T-cell (primary cell): ENCODE results near the gene TMEM242. TPM values are rescaled to one million over a fixed set of nuclear protein-coding genes. Genes with fewer than 3 reads are reported as not detected.

Source experiments
- ATAC-seq, 4 experiments: fragments of 200-7000 bp in 3 of 4; fragments of 150-1000 bp in 1 of 4; cut with Tn5 transposase; replicated peaks in 1 of 4; 1 replicate in 3 of 4; 2 replicates in 1 of 4; pipeline ENCODE4 v1.10.0; 2021; ENCODE audit warnings: moderate library complexity in 3 of 4, mild to moderate bottlenecking in 2 of 4, moderate number of reproducible peaks in 1 of 4
- CTCF ChIA-PET, 2 donors: fragments of 300-600 bp; sonication (Branson Sonifier 250); formaldehyde crosslinking; loops; one replicate each; lab custom pipeline; 2022; ENCODE audit warnings: antibody characterized with exemption in 2 of 2; lab: Charles Lee
- POLR2A ChIA-PET, 2 donors: fragments of 300-600 bp; sonication (Branson Sonifier 250); formaldehyde crosslinking; loops; one replicate each; lab custom pipeline; 2022; ENCODE audit warnings: antibody characterized with exemption in 2 of 2; lab: Charles Lee
- DNase-seq, 35 experiments: peaks; one replicate each; pipeline versions ENCODE4 v3.0.0 to v3.0.0-alpha.2; 2013 to 2023
- H3K27ac ChIP-seq: one replicate; pipeline ENCODE4 v1.5.1; 2013; ENCODE audit warnings: low read length
- H3K27me3 ChIP-seq, 2 experiments: replicated peaks in 1 of 2; 1 replicate in 1 of 2; 2 replicates in 1 of 2; pipeline versions ENCODE4 v1.6.1 to v1.7.0; 2013; ENCODE audit warnings: low read length in 1 of 2, mixed read lengths in 1 of 2; ENCODE audit not compliant: control insufficient read depth in 2 of 2, insufficient read depth in 2 of 2; ENCODE audit errors: extremely low read depth in 1 of 2
- H3K36me3 ChIP-seq, 2 donors: 1 replicate in 1 of 2; 2 replicates in 1 of 2; pipeline versions ENCODE4 v1.6.1 to v1.7.0; 2013; ENCODE audit warnings: low read length in 1 of 2; ENCODE audit not compliant: control insufficient read depth in 2 of 2, insufficient read depth in 1 of 2; ENCODE audit errors: extremely low read depth in 1 of 2
- H3K4me1 ChIP-seq, 2 experiments: 1 replicate in 1 of 2; 2 replicates in 1 of 2; pipeline versions ENCODE4 v1.6.1 to v1.7.0; 2013; ENCODE audit warnings: low read length in 2 of 2, mixed read lengths in 1 of 2; ENCODE audit not compliant: insufficient read depth in 2 of 2, control insufficient read depth in 1 of 2; ENCODE audit errors: extremely low read depth in 1 of 2
- H3K4me3 ChIP-seq, 2 donors: 1 replicate in 1 of 2; 2 replicates in 1 of 2; pipeline versions ENCODE4 v1.5.1 to v1.7.0; 2013; ENCODE audit warnings: mild to moderate bottlenecking in 2 of 2, low read length in 1 of 2, moderate library complexity in 1 of 2; ENCODE audit not compliant: control insufficient read depth in 1 of 2; ENCODE audit errors: extremely low read depth in 1 of 2
- H3K9me3 ChIP-seq: 2 replicates; pipeline ENCODE4 v1.7.0; 2013
- H3K27ac Mint-ChIP-seq, 2 donors: one replicate each; pipeline ENCODE4 v1.8.0; 2020 to 2021; ENCODE audit warnings: mild to moderate bottlenecking in 2 of 2, mixed read lengths in 2 of 2
- H3K27me3 Mint-ChIP-seq, 2 donors: one replicate each; pipeline ENCODE4 v1.8.0; 2021 to 2022; ENCODE audit warnings: mixed read lengths in 2 of 2
- H3K36me3 Mint-ChIP-seq: one replicate; pipeline ENCODE4 v1.8.0; 2021; ENCODE audit warnings: mixed read lengths
- H3K4me1 Mint-ChIP-seq, 3 donors: one replicate each; pipeline ENCODE4 v1.8.0; 2020 to 2022; ENCODE audit warnings: mixed read lengths in 3 of 3, mild to moderate bottlenecking in 1 of 3
- H3K4me3 Mint-ChIP-seq, 3 donors: one replicate each; pipeline ENCODE4 v1.8.0; 2020 to 2022; ENCODE audit warnings: mild to moderate bottlenecking in 3 of 3, mixed read lengths in 3 of 3, moderate library complexity in 3 of 3
- H3K9me3 Mint-ChIP-seq, 3 donors: one replicate each; pipeline ENCODE4 v1.8.0; 2020 to 2022; ENCODE audit warnings: mixed read lengths in 3 of 3
- WGBS: methylation state at CpG from one replicate; pipeline ENCODE4 v1.1.5; 2013; ENCODE audit warnings: missing lambda C conversion rate; ENCODE audit not compliant: insufficient coverage; 5-methylcytosine and 5-hydroxymethylcytosine counted together
- total RNA-seq, 35 experiments: library from RNA in 6 of 35; stranded (reverse) in 6 of 35; fragments of 120-200 nt in 1 of 35; gene quantifications; one replicate each; pipeline versions ENCODE4 v1.2.1 to v1.2.4 and lab custom pipeline; 2013 to 2026

TMEM242 gene
- total RNA-seq, 5 donors from 2014 or later (not counting 1 experiment from before 2014, with no cell fraction given) = 10.3 to 17.9 (median 12.9) TPM

GRCh38 chr6:157245436-157245835 lies 77.9 kb downstream of the TMEM242 start:
- CTCF ChIA-PET = no interaction called here

GRCh38 chr6:157244780-157245179 lies 78.5 kb downstream of the TMEM242 start:
- Histone ChIP-seq H3K36me3 (no peaks in the 10 kb centered on the region), H3K4me3 (no peak overlapping the region), H3K9me3 (no peaks in the 10 kb centered on the region), H3K27me3 (peaks cover 0 to 49% of the 10 kb centered on the region in 2 experiments), H3K4me1 (peaks cover 0 to 6% of the 10 kb centered on the region in 2 experiments), H3K27ac (no peak overlapping the region)
- DNase-seq = no peak
- Mint-ChIP-seq H3K36me3 (no peaks in the 10 kb centered on the region), H3K27ac (no peak overlapping the region), H3K4me3 (no peak overlapping the region), H3K27me3 (no peaks in the 10 kb centered on the region), H3K9me3 (peaks cover 2 to 9% (median 4%) of the 10 kb centered on the region in 3 donors), H3K4me1 (peaks cover 0 to 8% (median 3%) of the 10 kb centered on the region in 3 donors)
- ATAC-seq = no peak
- ChIA-PET POLR2A (no interaction called here), CTCF (no interaction called here)
- 80% methylated on average over 2 of the region's 4 CpGs for WGBS

More at GRCh38 chr6:157245436-157245835, 77.9 kb downstream of the TMEM242 start:
- Mint-ChIP-seq H3K4me1 (peaks cover 0 to 2% (median 2%) of the 10 kb centered on the region in 3 donors), H3K9me3 (peaks cover 2 to 9% (median 4%) of the 10 kb centered on the region in 3 donors), H3K27me3 (no peaks in the 10 kb centered on the region), H3K27ac (no peak overlapping the region), H3K4me3 (no peak overlapping the region), H3K36me3 (no peaks in the 10 kb centered on the region)
- Histone ChIP-seq H3K27me3 (peaks cover 0 to 44% of the 10 kb centered on the region in 2 experiments), H3K9me3 (no peaks in the 10 kb centered on the region), H3K27ac (no peak overlapping the region), H3K4me3 (no peak overlapping the region), H3K36me3 (no peaks in the 10 kb centered on the region), H3K4me1 (peaks cover 0 to 6% of the 10 kb centered on the region in 2 experiments)
- ATAC-seq = no peak
- 77% methylated on average over 13 of the region's 13 CpGs for WGBS
- DNase-seq = no peak
- POLR2A ChIA-PET = no interaction called here

GRCh38 chr6:157244175-157244574 lies 79.1 kb downstream of the TMEM242 start:
- Mint-ChIP-seq H3K4me1 (peaks cover 0 to 8% (median 3%) of the 10 kb centered on the region in 3 donors), H3K27ac (no peak overlapping the region), H3K36me3 (no peaks in the 10 kb centered on the region), H3K4me3 (no peak overlapping the region), H3K9me3 (peaks cover 2 to 9% (median 4%) of the 10 kb centered on the region in 3 donors), H3K27me3 (peaks cover 0 to 2% of the 10 kb centered on the region in 2 donors)
- DNase-seq (no peak), ATAC-seq (no peak)
- Histone ChIP-seq H3K9me3 (no peaks in the 10 kb centered on the region), H3K27ac (no peak overlapping the region), H3K27me3 (peaks cover 0 to 45% of the 10 kb centered on the region in 2 experiments), H3K4me1 (peaks cover 0 to 6% of the 10 kb centered on the region in 2 experiments), H3K4me3 (no peak overlapping the region), H3K36me3 (no peaks in the 10 kb centered on the region)
- WGBS = no CpG with 5 or more reads among the region's 4 CpGs
- ChIA-PET POLR2A (no interaction called here), CTCF (no interaction called here)

DNA sequence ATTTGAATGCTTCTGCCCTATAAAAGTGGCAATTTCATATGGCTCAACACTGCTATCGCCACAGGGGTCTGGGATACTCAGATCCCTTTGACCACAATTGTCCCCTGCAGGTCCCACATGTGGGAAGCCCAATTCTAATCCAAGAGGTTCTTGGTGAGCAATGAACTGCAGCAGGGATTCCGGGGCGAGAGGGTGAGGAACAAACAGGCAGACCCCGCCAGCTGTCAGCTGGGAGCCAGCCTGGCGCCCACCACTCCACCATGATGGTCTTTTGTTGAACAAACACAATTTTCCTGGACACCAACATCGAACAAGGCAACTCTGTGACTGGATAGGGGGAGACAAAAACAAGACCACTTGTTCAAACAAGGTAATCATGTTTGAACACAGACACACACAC lies 80.5 kb downstream of the TMEM242 start:
- no peaks in the 10 kb centered on the region for H3K36me3 ChIP-seq
- Mint-ChIP-seq H3K27me3 (peaks cover 0 to 2% of the 10 kb centered on the region in 2 donors), H3K9me3 (peaks cover 0 to 5% (median 0%) of the 10 kb centered on the region in 3 donors), H3K4me1 (peaks cover 0 to 8% (median 3%) of the 10 kb centered on the region in 3 donors), H3K4me3 (no peak overlapping the region), H3K27ac (no peak overlapping the region), H3K36me3 (no peaks in the 10 kb centered on the region)
- WGBS = 93% methylated on average over 4 of the region's 6 CpGs
- H3K4me1 ChIP-seq = peaks cover 0 to 6% of the 10 kb centered on the region in 2 experiments
- CTCF ChIA-PET = no interaction called here
- DNase-seq = no peak
- no peak for ATAC-seq
- no peaks in the 10 kb centered on the region for H3K9me3 ChIP-seq
- H3K4me3 ChIP-seq = no peak overlapping the region
- POLR2A ChIA-PET = no interaction called here
- H3K27ac ChIP-seq = no peak overlapping the region
- H3K27me3 ChIP-seq = peaks cover 0 to 44% of the 10 kb centered on the region in 2 experiments

DNA sequence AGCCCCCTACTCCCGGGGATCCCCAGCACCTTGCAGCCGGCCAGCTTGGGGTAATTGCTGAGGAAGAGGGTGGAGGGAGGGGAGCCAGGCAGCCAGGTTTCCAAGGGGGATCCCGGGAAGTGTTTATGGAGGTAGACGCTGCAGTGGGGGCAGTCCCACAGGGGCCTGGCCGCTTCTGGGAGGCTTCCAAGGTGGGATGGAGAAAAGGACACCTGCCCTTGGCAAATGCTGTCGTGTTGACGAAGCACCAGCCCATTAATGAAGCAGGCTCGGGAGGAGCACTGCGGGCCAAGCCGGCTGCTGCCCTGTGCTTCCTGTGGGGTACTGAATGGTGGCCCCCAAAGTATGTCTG lies 82.4 kb downstream of the TMEM242 start:
- no peaks in the 10 kb centered on the region for H3K9me3 ChIP-seq
- H3K27me3 ChIP-seq = peaks cover 2 to 50% of the 10 kb centered on the region in 2 experiments
- ChIA-PET POLR2A (no interaction called here), CTCF (no interaction called here)
- H3K36me3 ChIP-seq = no peaks in the 10 kb centered on the region
- H3K36me3 Mint-ChIP-seq = no peaks in the 10 kb centered on the region
- H3K4me1 ChIP-seq = peaks cover 0 to 15% of the 10 kb centered on the region in 2 experiments
- peaks cover 0 to 5% (median 0%) of the 10 kb centered on the region in 3 donors for H3K9me3 Mint-ChIP-seq
- no peak for ATAC-seq
- peaks cover 5 to 10% (median 9%) of the 10 kb centered on the region in 3 donors for H3K4me1 Mint-ChIP-seq
- no peak overlapping the region for H3K4me3 ChIP-seq
- WGBS = 84% methylated on average over 10 of the region's 10 CpGs
- H3K27ac ChIP-seq = no peak overlapping the region
- no peak for DNase-seq
- peaks cover 0 to 4% of the 10 kb centered on the region in 2 donors for H3K27me3 Mint-ChIP-seq
- H3K4me3 Mint-ChIP-seq = no peak overlapping the region
- H3K27ac Mint-ChIP-seq = no peak overlapping the region

DNA sequence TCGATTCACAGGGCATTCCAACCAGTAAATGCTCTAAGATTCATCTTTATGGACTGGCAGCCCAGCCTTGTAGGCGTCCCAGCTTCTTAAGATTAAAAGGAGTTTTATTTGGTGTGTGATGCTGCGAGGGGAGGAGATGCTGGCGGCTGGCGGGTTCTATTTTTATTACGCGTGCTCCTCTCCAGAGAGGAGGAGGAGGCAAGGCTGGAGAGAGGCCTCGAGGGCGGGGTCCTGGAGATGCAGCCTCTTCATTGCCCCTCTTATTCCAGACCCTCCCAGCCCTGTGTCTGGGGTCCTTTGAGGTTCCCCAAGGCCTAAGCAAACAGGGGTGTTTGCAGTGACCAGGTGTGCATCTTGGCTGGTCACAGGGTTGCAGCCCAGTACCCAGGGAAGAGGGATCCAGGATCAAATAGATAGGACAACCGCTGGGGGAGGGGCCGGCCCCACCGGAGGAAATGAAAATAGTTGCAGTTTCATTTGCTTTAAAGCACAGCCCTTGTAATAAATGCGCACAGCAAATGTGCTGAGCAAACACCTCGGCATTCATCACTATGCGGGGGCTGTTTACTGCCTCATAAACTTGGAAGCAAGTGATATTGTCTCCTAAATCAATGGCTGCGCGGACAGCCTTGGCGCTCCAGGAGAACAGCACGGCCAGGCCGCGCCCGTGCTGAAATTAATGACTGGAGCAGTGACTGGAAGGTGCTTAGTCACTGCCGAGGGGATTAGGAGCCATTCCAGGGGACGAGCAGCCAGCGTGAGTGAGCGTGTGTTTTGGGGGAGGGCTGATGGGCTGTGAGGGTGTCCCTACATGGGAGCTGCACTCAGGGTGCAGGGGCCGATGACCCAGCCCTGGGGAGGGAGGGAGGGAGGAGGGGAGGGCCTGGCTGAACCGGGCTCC lies 83.0 kb downstream of the TMEM242 start:
- ChIA-PET POLR2A (no interaction called here), CTCF (no interaction called here)
- peak overlapping the region; percentile 23 to 58 (median 32) for H3K4me3 Mint-ChIP-seq
- WGBS = 55% methylated on average over 21 of the region's 28 CpGs
- Histone ChIP-seq H3K4me1 (peaks cover 0 to 21% of the 10 kb centered on the region in 2 experiments), H3K27me3 (peaks cover 2 to 55% of the 10 kb centered on the region in 2 experiments), H3K36me3 (no peaks in the 10 kb centered on the region), H3K4me3 (no peak overlapping the region), H3K9me3 (no peaks in the 10 kb centered on the region), H3K27ac (no peak overlapping the region)
- peaks cover 0 to 5% (median 0%) of the 10 kb centered on the region in 3 donors for H3K9me3 Mint-ChIP-seq
- no peaks in the 10 kb centered on the region for H3K36me3 Mint-ChIP-seq
- DNase-seq = no peak
- H3K4me1 Mint-ChIP-seq = peaks cover 11 to 15% (median 14%) of the 10 kb centered on the region in 3 donors
- peaks cover 3 to 9% of the 10 kb centered on the region in 2 donors for H3K27me3 Mint-ChIP-seq
- ATAC-seq = no peak
- peak overlapping the region in 1 of 2 donors; percentile 36 for H3K27ac Mint-ChIP-seq
